Neuron (in vitro differentiated cells): ENCODE data around the gene ABHD17A.
A peak's percentile ranks its signal among the peaks of the same experiment; 100 is the strongest.

Experiments used
- H2AFZ ChIP-seq: one replicate; pipeline ENCODE4 v1.6.1; 2013; ENCODE audit warnings: low read depth, mild to moderate bottlenecking, inconsistent platforms, low read length, moderate library complexity
- H3K27me3 ChIP-seq: one replicate; pipeline ENCODE4 v1.6.1; 2013; ENCODE audit warnings: low read length; ENCODE audit not compliant: insufficient read depth
- H3K36me3 ChIP-seq: one replicate; pipeline ENCODE4 v1.6.1; 2013; ENCODE audit warnings: low read length; ENCODE audit not compliant: insufficient read depth
- H3K4me1 ChIP-seq: one replicate; pipeline ENCODE4 v1.6.1; 2013; ENCODE audit warnings: low read length; ENCODE audit not compliant: insufficient read depth
- H3K4me3 ChIP-seq: 2 replicates; pipeline ENCODE4 v1.5.1; 2013; ENCODE audit warnings: mild to moderate bottlenecking, low read length, moderate library complexity
- H3K9me3 ChIP-seq: one replicate; pipeline ENCODE4 v1.6.1; 2013; ENCODE audit warnings: low read length

The ABHD17A gene

DNA sequence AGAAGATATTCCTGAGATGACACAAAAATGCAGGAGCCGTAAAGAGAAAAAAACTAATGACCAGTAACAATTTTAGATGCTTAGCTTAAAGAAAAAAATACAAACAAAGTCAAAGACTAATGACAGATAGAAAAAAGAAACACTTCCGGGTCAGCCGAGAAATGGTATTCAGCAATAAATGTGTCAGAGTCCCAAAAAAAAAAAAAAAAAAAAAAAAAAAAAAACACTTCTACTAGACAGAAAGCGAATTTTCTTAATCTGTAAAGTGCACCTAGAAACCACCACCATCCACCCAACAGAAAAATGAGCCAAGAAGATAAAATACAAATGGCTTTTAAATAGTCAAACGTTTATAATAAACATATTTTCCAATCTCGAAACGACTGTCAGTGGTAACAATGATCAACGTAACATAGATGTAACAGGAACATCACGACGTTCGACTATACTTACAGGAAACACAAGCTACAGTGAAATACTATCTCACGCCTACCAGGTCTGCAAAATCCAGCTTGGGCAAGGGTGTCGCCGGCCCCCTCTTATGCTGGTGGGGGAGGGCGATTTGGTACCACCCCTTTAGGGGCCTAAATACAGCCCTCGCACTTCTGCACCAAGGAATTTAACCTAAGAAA lies 10.6 kb downstream of the ABHD17A start:
- H3K36me3 ChIP-seq, result peaks cover 13% of the 10 kb centered on the region
- no peak overlapping the region for H2AFZ ChIP-seq
- peak overlapping the region; percentile 89 for H3K4me3 ChIP-seq
- no peaks in the 10 kb centered on the region for H3K27me3 ChIP-seq
- H3K9me3 ChIP-seq, result no peaks in the 10 kb centered on the region
- H3K4me1 ChIP-seq, result peaks cover 21% of the 10 kb centered on the region

GRCh38 chr19:1873524-1874473 lies 11.5 kb downstream of the ABHD17A start:
- Histone ChIP-seq H3K4me3 (peak overlapping the region; percentile 89), H3K4me1 (peaks cover 21% of the 10 kb centered on the region)

GRCh38 chr19:1872807-1873523 lies 12.3 kb downstream of the ABHD17A start:
- Histone ChIP-seq H2AFZ (no peak overlapping the region), H3K4me1 (peaks cover 21% of the 10 kb centered on the region), H3K9me3 (no peaks in the 10 kb centered on the region), H3K4me3 (no peak overlapping the region), H3K36me3 (peaks cover 13% of the 10 kb centered on the region), H3K27me3 (no peaks in the 10 kb centered on the region)

More at GRCh38 chr19:1873524-1874473, 11.5 kb downstream of the ABHD17A start:
- no peak overlapping the region for H2AFZ ChIP-seq
- peaks cover 13% of the 10 kb centered on the region for H3K36me3 ChIP-seq
- H3K9me3 ChIP-seq, result no peaks in the 10 kb centered on the region
- H3K27me3 ChIP-seq, result no peaks in the 10 kb centered on the region

DNA sequence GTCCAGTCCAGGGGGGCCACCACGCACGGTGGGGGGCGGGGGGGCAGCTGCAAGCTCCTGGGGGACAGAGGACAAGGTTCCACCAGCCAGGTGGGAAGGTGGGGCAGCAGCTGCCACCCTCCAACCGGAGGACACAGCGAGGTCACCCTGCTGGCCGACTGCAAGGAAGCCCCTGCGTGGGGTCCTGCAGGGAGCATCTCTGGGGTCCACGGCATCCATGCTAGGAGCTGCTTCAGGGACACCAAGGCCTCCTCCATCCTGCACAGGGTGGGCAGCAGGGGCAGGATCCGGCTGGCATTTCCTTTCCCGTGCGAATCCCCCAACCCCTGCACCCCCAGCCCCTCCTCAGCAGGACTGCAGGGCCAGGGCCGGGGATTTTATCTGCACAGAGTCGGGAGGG lies 13.7 kb downstream of the ABHD17A start:
- Histone ChIP-seq H3K36me3 (peaks cover 13% of the 10 kb centered on the region), H3K27me3 (no peaks in the 10 kb centered on the region), H3K4me1 (peaks cover 20% of the 10 kb centered on the region), H3K4me3 (no peak overlapping the region), H3K9me3 (no peaks in the 10 kb centered on the region), H2AFZ (no peak overlapping the region)

DNA sequence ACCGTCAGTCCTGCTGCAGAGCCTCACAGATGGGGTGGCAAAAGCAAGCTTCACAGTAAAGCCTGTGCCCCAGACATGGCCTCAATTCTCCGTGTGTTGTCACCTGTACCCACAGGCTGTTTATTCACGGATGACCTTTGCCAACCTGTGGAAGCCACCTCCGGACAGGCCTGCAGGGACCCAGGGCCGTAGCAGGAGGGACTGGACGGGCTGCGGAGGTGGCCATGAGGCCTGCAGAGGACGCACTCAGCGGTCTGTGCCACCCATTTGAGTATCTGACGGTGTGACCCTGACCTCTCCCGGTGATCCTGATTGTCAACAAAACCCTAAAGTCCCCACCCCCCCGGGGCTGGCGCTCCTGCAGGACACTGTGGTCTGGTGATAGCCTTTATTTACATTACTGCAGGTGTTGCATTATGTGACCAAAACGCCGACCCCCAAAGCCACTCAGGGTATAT lies 14.1 kb downstream of the ABHD17A start:
- H3K4me3 ChIP-seq, result no peak overlapping the region
- H3K9me3 ChIP-seq, result no peaks in the 10 kb centered on the region
- H3K4me1 ChIP-seq, result peaks cover 16% of the 10 kb centered on the region
- H3K36me3 ChIP-seq, result peaks cover 13% of the 10 kb centered on the region
- no peaks in the 10 kb centered on the region for H3K27me3 ChIP-seq
- H2AFZ ChIP-seq, result no peak overlapping the region

- no peak overlapping the region for H3K4me3 ChIP-seq
- no peak overlapping the region for H2AFZ ChIP-seq
- no peaks in the 10 kb centered on the region for H3K27me3 ChIP-seq
- peaks cover 8% of the 10 kb centered on the region for H3K4me1 ChIP-seq
- peaks cover 13% of the 10 kb centered on the region for H3K36me3 ChIP-seq
- no peaks in the 10 kb centered on the region for H3K9me3 ChIP-seq
These were observed 16.3 kb downstream of the ABHD17A start for GRCh38 chr19:1868971-1869370.

DNA sequence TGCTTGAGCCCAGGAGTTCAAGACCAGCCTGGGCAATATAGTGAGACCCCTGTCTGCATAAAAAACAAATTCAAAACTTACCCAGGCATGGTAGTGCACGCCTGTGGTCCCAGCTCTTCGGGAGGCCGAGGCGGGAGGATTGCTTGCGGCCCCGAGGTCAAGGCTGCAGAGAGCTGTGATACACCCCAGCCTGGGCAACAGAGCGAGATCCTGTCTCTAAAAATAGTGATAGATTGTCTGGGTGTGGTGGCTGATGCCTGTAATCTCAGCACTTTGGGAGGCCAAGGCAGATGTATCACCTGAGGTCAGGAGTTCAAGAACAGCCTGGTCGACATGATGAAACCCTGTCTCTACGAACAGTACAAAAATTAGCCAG lies 18.0 kb downstream of the ABHD17A start:
- Histone ChIP-seq H3K4me1 (peaks cover 5% of the 10 kb centered on the region), H3K9me3 (no peaks in the 10 kb centered on the region), H2AFZ (no peak overlapping the region), H3K27me3 (no peaks in the 10 kb centered on the region), H3K36me3 (peaks cover 8% of the 10 kb centered on the region), H3K4me3 (no peak overlapping the region)

DNA sequence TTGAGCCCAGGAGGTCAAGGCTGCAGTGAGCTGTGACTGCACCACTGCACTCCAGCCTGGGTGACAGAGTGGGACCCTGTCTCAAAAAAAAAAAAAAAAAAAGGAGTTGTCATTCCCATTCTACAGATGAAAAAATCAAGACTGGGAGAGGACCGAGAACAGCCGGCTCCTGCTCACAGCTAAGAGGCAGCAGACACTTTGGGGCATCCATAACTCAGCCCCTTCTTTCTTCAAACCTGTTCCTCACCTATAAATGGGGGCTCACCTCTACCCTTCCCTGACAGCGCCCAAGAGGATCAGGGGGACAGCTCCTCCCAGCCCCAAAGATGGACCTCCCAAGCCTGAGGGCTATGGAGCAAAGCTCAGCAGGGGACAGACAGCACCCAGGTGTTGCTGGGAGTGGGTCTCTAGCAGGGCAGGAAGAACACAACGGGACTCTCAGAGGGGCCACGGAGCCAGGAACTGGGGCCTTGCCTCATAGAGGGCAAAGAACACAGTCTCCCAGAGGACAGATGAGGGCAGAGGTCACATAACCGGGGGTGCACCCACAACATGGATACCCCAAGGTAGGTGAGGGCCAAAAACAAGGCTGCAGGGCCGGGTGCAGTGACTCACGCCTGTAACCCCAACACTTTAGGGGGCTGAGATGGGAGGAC lies 18.5 kb downstream of the ABHD17A start:
- H3K27me3 ChIP-seq, result no peaks in the 10 kb centered on the region
- no peak overlapping the region for H2AFZ ChIP-seq
- no peaks in the 10 kb centered on the region for H3K9me3 ChIP-seq
- H3K4me3 ChIP-seq, result no peak overlapping the region
- H3K36me3 ChIP-seq, result peaks cover 8% of the 10 kb centered on the region
- peaks cover 10% of the 10 kb centered on the region for H3K4me1 ChIP-seq

DNA sequence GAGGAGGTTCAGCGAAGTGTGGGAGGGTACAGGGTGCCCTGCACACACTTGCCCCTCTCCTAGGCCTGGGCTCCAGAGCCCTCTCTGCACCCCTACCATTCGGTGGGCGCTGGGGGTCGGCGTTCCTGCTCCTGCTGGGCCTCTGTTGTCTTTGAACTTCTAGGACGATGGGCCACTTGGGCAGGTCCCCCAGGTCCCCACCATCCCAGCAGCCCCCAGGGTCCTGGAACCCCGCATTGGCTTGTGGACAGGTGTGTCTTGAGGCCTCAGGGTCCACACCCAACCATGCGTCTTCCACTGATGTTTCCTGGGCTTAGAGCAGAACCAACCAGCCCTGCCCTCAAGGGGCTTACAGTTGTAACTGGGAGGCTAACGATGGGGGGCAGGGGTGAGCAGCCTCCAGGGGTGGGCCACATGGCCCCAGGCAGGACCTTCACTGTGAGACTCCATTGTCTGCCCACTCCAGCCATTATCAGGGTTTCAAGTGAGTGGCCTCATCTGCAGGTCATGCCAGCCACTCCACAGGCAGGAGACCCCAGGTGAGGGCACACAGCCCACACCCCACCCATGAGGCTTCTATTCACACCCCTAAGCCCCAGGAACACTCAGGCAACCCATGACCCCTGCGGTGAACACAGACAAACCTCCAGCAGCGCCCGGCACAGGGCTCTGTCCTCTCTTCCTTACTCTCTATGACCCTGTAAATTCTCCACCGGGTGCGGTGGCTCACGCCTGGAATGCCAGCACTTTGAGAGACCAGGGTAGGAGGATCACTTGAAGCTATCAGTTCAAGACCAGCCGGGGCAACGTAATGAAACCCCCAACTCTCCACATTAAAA lies 19.9 kb downstream of the ABHD17A start:
- H3K9me3 ChIP-seq, result no peaks in the 10 kb centered on the region
- H3K4me3 ChIP-seq, result peak overlapping the region; percentile 83
- H3K27me3 ChIP-seq, result no peaks in the 10 kb centered on the region
- peaks cover 24% of the 10 kb centered on the region for H3K4me1 ChIP-seq
- peaks cover 3% of the 10 kb centered on the region for H3K36me3 ChIP-seq
- H2AFZ ChIP-seq, result peak overlapping the region; percentile 96

DNA sequence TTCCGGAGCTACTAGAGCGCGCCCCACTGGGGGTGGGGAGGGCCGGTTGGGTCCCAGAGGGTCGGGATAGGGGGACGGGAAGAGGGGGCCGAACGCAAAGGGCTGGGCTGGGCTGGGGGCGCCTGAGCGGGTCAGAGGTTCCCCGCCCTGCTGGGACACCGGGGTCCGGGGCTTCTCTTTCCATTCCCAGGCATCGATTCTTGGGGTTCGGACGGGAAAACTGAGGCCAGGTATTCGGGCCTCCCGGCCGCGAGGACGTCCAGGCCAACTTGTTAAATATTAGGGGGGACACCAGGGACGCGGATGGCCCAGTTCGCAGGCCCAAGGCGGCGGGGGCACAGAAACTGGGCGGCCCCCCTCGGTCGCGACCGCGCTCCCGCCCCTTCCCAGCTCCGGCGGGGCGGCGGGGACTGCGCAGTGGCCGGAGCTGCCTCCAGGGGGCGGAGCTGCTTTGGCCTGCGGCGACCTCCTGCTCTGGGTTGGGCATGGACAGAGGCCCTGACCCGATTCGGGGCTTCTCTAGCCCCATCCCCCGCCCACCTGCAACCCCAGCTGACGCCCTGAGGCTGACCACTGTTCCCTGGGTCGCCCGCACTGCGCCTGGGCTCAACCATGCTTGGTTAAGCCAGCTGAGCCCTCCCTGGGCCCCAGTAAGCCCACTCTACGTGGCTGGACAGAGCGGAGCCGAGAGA lies 20.7 kb downstream of the ABHD17A start:
- no peaks in the 10 kb centered on the region for H3K9me3 ChIP-seq
- no peaks in the 10 kb centered on the region for H3K36me3 ChIP-seq
- peaks cover 32% of the 10 kb centered on the region for H3K4me1 ChIP-seq
- H3K27me3 ChIP-seq, result no peaks in the 10 kb centered on the region
- peak overlapping the region; percentile 83 for H3K4me3 ChIP-seq
- peak overlapping the region; percentile 96 for H2AFZ ChIP-seq

DNA sequence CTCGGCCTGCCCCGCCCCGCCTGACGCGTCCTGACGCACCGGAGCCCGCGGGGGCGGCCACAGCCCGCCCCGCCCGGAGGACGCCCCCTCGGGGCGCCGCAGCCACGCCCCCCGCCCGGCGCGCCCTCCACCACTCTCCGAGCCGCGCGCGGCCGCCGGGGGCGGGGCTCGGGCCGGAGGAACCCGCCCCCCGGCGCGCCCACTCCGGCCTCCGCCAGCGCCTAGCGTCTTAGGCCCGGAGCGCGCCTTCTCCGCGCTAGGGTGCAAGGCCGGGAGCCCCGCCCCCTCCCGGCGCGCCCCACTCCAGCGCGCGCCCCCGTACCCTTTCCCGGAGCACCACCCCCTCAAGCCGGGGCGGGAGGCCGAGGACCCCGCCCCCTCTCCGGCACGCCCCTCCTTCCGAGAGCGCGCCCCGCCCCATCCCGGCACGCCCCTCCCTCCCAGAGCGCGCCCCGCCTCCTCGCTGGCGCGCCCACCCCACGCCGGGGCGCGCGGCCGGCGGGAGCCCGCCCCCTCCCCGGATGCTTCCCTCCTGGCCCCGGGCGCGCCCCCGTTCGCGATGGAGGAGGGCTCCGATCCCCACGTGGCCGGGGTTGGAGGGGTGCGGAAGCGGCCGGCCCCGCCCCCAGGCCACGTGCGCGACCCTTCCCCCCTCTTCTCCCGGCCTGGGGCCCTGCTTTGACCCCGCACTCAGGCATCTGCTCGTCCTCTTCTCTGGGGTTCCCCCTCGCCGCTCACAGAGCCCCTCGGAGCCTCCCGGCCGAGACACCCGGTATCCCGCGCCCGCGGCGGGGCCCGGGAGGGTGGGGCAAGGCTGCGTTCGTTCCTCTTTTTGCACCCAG lies 21.4 kb downstream of the ABHD17A start:
- H3K27me3 ChIP-seq, result no peaks in the 10 kb centered on the region

More for the DNA sequence above, 21.4 kb downstream of the ABHD17A start:
- Histone ChIP-seq H2AFZ (peak overlapping the region; percentile 96), H3K9me3 (no peaks in the 10 kb centered on the region), H3K36me3 (no peaks in the 10 kb centered on the region), H3K4me1 (peaks cover 39% of the 10 kb centered on the region), H3K4me3 (peak overlapping the region; percentile 83)
